HG03520 (cell line): ENCODE measurements around the gene FXYD3.

Experiments
- ATAC-seq: cut with Tn5 transposase; IDR thresholded peaks from one replicate; pipeline ENCODE4 v1.9.1; 2021; ENCODE audit warnings: mild to moderate bottlenecking, moderate library complexity; ENCODE audit not compliant: unreplicated experiment

The FXYD3 gene, protein sequence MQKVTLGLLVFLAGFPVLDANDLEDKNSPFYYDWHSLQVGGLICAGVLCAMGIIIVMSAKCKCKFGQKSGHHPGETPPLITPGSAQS

GRCh38 chr19:35115177-35115951 is at the start of gene FXYD3:
TSS of gene FXYD3 (plus strand) at chr19:35115823. CDS start at chr19:35119377, 3,554 bp downstream.
- ATAC-seq = no peak

DNA sequence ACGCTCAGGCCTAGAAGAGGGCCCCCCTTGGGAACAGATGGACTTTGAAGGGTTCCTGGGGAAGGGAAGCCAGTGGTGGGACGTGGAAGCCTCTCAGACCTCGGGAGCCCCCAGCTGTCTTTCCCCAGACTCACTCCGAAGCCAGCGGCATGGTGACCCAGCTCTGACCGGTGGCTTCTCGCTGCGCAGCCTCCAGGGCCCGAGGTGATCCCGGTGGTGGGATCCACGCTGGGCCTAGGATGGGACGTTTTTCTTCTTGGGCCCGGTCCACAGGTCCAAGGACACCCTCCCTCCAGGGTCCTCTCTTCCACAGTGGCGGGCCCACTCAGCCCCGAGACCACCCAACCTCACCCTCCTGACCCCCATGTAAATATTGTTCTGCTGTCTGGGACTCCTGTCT is 49.5 kb upstream of the FXYD3 start:
- no peak for ATAC-seq

DNA sequence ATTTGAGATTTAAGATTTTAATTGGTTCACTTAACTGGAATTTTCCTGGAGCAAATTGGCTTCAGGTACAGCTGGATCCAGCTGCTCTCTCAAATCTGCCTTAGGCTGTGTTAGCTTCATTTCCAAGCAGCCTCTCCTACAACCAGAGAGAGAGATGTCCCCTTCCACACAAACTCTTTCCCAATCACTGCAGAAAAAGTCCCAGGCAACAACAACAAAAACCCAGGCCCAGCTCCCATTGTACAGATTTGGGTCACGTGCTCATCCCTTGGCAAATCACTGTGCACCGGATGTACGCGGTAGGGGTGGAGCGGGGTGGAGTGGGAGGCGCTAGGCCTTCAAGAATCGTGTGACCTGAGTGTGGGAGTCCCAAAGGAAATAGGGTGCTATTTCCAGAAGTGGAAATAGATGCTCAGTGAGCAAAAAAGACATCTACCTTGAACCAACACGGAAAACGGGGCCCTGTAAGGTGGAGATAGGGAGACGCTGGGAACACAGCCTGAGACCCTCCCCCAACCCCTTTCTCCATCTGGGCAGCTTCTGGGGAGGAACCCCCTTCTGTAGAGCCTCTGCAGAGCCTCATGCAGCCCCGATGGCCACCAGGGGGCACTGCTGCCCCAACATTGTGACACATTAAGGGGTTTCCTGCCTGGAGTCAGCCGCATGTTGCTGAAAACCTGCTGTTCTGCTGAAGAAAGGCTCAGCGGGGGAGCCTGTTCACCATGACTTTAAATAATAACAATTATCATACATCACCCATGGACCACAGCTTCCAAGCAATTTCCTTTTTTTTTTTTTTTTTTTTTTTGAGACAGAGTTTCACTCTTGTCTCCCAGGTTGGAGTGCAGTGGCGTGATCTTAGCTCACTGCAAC is 48.7 kb upstream of the FXYD3 start:
- ATAC-seq = peak; percentile 56

DNA sequence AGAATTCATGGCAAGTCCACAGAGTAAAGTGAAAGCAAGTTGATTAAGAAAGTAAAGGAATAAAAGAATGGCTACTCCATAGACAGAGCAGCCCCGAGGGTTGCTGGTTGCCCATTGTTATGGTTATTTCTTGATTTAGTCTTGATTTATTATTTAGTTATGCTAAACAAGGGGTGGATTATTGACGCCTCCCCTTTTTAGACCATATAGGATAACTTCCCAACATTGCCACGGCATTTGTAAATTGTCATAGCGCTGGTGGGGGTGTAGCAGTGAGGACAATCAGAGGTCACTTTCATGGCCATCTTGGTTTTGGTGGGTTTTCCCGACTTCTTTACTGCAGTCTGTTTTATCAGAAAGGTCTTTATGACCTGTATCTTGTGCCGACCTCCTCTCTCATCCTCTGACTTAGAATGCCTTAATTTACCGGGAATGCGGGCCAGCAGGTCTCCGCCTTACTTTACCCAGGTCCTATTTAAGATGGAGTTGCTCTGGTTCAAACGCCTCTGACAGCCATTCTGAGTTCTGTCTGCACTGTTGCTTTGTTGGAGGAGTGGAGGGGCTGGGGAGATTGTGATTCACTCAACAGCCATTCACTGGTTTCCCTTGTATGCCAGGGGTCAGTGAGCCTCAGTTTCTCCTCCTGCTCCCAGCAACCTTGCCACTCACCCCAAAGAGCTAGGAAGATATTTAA is 46.5 kb upstream of the FXYD3 start:
- no peak for ATAC-seq

- ATAC-seq = no peak
These were observed 45.9 kb upstream of the FXYD3 start for GRCh38 chr19:35069696-35070095.

DNA sequence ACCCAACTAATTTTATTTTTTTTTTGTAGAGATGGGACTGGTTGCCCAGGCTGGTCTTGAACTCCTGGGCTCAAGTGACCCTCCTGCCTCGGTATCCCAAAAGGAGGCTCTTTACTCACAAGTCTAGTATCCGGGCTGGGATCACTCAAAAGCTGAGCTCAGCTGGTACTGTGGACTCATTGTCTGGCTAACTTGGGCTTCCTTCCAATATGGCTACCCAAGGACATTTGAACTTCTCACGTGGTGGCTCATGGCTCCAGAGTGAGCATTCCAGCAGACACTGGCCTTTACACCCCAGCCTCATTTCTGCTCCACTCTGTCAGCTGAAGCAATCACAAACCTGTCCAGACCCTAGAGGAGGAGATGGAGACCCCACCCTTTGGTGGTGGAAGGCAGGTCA is 45.2 kb upstream of the FXYD3 start:
- ATAC-seq = no peak

DNA sequence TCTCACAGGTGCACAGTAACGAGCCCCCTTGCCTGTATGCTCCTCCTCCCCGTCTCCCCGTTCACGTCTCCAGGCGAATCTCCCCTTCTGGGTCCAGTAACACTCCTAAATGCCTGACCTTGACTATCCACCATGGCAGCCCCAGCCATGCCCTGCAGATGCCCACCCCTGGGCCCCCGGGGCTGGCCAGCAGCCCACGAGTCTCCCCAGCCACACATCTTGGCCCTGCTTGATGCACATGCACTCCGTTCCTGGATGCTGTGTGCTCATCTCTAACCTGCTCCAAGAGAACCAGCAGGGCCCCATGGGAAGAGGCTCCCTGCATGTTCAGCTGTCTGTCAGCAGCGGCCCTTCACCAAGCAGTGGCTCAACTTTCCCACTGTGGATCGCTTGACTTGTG is 42.1 kb upstream of the FXYD3 start:
- no peak for ATAC-seq

DNA sequence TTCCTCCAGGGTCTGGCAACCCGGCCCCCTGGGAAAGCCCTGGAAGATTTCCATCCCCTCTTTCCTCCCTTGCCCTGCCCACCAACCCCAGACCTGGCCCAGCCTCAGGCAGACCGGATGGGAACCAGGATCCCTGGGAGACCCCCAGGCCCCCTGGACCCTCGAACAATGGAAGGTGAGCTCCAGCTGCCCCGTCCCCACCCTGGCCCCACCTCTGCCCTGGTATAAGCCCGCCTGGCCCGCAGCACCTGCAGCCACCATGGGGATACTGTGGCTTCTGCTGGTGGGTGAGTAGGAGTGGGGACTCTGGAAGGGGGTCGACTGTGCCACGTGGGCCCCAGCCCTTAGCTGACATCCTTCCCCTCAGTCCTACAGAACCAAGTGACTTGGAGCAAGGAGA is 41.7 kb upstream of the FXYD3 start:
- no peak for ATAC-seq

- ATAC-seq = no peak
These were observed 41.0 kb upstream of the FXYD3 start for GRCh38 chr19:35074426-35075201.

GRCh38 chr19:35075202-35076025 is 40.2 kb upstream of the FXYD3 start:
- no peak for ATAC-seq

- no peak for ATAC-seq
These were observed 39.6 kb upstream of the FXYD3 start for GRCh38 chr19:35076026-35076370.

GRCh38 chr19:35076657-35077056 is 39.0 kb upstream of the FXYD3 start:
- no peak for ATAC-seq

DNA sequence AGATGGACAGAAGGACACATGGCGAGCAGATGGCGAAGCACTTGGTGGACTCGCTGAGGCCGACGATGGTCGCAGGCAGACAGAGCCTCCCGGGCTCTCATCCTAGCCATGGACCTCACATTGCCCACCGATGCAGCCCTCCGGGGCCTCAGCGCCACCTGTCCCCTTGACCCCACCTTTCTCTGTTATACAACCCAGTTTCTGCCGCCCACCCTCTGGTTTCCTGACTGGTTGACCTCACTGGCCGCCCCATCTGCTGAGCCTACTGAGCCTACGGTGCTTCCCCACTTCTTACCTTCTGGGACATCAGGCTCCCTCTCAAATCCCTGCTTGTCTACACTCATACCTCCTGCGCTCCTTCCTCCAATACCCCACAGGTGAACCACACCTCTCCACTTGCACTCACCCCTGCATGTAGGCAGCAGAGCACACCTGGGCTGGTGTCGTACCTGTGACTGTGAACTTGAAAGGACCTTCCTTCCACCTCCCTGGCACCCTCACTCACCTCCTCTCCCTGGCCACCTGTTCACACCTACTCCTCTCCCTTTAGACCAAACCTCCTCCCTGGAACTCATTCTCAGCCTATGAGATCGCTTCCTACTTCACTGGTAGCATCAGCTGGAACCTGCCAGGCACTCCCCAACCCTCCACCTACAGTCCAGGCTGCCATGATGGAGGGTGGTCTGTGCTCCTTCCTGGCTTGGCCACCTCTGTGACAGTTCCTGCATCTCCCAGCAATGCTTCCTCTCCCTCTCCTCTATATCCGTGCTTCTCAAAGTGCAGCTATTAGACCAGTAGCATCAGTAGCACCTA is 38.0 kb upstream of the FXYD3 start:
- ATAC-seq = no peak

DNA sequence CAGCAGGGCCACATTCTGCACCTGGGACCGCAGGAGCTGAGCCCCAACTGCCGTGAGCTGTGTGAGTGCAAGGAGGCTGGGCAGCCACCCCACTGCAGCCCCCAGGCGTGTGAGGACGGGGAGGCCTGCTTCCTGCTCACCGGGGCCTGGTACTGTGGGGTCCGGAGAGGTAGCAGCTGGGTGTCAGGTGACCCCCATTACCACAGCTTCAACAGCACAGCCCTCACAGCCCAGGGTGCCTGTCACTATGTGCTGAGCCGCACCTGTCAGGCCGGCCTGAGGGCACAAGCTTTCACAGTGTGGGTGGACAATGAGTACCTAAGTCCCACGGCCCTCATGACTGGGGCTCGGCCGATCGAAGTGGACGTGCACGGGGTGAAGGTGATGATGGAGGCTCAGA is 35.8 kb upstream of the FXYD3 start:
- no peak for ATAC-seq

DNA sequence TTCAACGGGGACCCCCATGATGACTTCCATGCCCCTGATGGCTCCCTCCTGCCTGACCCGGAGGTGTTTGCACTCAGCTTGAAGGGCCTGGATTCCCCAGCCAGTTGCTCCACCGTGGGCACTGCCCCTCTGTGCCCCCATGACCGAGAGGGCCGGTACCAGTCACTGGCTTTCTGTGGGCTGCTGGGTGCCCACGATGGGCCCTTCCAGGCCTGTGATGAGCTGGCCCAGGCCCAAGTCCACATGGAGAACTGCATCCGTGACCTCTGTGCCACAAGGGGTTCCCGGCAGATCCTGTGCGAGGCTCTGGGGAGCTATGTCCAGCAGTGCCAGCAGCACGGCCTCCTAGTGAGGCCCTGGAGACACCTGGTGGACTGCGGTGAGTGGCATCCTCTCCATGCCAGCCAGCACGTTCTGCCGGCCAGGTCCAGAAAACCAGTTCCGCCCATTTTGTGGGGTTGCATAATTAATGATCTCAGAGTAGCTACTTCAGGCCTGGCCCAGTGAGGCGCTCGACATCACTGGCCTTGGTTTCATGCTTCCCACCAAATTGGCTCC is 34.9 kb upstream of the FXYD3 start:
- no peak for ATAC-seq

DNA sequence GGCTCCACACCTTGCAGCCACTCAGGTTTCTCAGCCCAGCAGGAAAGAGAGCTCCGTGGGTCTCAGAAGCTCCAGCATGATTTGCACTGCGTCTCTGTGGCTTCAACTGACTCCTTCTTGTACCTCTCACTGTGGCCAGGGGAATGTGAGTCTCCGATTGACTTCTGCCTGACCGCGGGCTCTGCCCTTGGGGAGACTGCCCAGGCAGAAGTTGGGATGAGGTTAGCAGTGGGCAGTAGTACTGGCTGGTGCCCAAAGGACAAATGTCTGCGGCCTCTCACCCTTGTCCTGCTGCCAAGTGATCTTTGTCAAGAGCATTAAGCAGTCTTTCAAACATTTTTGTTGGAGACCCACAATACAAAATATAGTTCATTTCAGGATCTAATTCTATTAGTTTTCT is 34.4 kb upstream of the FXYD3 start:
- no peak for ATAC-seq

GRCh38 chr19:35083691-35084508 is 31.7 kb upstream of the FXYD3 start:
- no peak for ATAC-seq

- no peak for ATAC-seq
These were observed 31.2 kb upstream of the FXYD3 start for GRCh38 chr19:35084509-35084762.
